ENCODE results near the gene NUDCD2. TPM values are rescaled to one million over a fixed set of nuclear protein-coding genes. Genes with fewer than 3 reads are reported as not detected.

The NUDCD2 gene
- total and polyA plus RNA-seq, 9 of the 15 experiments (the other 6 are each of a cell fraction or from before 2014, with no cell fraction given) = 14.6 to 76.9 (median 32.5) TPM

DNA sequence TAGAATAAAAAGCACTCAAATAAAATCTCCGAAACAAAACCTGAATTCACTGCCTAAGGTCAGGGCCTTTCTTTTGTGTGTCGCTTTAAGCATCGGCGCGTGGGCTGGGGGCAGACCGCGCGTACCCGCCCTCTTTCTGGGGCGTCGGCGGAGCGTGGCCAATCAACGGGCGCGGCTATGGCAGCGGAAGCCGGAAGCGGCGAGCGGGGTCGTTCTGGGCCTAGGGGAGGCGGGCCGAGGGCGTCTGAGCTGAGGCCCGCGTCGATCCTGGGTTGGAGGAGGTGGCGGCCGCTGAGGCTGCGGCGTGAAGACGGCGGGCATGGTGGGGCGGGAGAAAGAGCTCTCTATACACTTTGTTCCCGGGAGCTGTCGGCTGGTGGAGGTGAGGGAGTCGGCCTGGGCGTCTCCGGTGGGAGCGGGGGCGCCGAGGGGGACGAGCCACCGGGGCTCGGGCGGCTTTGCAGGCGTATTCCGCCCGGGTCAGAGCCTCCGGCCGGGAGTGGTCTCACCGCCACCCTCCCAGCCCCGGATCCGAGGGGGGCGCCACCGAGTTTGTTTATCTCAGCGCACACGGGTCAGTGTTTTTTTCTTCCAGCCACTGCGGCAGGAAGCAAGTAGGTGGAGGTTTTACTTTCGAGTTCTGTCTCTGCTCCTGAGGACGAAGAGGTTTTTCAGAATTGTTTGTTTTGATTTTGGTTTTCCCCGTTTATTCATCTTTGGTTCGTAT, 45.6 kb upstream of the NUDCD2 start, which contains the start of gene MAT2B (continued):
- TF ChIP-seq, protein P1, sequence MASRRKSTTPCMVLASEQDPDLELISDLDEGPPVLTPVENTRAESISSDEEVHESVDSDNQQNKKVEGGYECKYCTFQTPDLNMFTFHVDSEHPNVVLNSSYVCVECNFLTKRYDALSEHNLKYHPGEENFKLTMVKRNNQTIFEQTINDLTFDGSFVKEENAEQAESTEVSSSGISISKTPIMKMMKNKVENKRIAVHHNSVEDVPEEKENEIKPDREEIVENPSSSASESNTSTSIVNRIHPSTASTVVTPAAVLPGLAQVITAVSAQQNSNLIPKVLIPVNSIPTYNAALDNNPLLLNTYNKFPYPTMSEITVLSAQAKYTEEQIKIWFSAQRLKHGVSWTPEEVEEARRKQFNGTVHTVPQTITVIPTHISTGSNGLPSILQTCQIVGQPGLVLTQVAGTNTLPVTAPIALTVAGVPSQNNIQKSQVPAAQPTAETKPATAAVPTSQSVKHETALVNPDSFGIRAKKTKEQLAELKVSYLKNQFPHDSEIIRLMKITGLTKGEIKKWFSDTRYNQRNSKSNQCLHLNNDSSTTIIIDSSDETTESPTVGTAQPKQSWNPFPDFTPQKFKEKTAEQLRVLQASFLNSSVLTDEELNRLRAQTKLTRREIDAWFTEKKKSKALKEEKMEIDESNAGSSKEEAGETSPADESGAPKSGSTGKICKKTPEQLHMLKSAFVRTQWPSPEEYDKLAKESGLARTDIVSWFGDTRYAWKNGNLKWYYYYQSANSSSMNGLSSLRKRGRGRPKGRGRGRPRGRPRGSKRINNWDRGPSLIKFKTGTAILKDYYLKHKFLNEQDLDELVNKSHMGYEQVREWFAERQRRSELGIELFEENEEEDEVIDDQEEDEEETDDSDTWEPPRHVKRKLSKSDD (conservative IDR thresholded peaks at IDR 0.05; ENCODE audit: low read length) = no peak
- TF ChIP-seq CHCHD3 (CRISPR knock-in tag; IDR thresholded peaks at IDR 0.05) = 0 out of 2 replicates have a peak, but pooled peaks have one; percentile 73
- TF ChIP-seq ZFP36 (IDR thresholded peaks at IDR 0.05; ENCODE audit: low read depth, low read length, partially characterized antibody) = no peak
- 0 out of 2 replicates have a peak, but pooled peaks have one; percentile 44 for TF ChIP-seq DNMT1 (IDR thresholded peaks at IDR 0.05)
- no peak for TF ChIP-seq ARID2 (IDR thresholded peaks at IDR 0.05)
- TF ChIP-seq PHB2 (IDR thresholded peaks at IDR 0.05; ENCODE audit: low read depth) = no peak; the same call in 1 of the 2 replicates
- TF ChIP-seq, protein P2, sequence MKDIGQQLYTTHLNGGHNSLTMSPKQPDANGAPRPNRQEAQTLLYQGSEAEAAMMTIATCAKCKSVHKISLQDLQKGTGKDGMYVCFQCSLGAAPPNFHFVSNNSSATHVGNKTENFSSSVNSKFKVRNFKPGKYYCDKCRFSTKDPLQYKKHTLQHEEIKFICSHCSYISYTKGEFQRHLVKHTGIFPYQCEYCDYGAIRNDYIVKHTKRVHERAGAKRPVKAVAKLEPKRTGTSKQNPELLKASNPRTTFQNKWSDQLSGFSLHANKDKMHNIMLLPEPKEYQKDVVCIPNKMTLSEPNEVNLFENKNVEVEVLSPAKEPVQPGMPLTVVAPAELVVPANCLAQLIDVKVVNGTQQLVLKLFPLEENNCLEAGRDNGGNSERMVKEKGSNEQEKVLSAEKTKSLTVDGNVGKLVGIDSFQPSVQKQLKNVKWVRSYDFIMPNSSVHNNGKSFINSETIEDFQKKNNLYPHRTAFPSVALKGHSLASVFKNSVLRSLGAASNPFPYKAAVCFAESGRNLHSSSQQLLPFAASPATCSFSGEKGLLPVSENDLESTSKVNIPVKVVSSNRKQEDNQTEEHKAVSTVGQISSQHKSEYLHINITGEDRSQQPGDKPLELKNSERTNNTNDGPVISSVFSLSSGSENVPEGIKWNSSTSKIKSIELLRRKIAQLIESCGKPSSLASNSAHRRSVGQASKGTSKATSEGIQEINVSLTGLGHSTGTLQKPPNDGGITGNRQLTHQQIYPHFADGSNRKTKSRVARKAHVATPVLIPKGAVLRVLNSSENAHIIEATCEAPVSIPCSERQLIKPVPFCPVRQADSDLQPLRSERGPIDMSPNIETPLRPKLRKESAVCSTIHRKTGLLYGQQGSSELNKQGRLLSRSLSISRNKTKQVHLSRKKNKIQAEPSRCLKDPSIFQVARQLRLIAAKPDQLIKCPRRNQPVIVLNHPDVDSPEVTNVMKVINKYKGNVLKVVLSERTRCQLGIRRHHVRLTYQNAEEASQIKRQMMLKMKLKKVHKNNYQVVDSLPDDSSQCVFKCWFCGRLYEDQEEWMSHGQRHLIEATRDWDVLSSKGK (CRISPR knock-in tag; IDR thresholded peaks at IDR 0.05) = no peak
- TF ChIP-seq, protein P3, sequence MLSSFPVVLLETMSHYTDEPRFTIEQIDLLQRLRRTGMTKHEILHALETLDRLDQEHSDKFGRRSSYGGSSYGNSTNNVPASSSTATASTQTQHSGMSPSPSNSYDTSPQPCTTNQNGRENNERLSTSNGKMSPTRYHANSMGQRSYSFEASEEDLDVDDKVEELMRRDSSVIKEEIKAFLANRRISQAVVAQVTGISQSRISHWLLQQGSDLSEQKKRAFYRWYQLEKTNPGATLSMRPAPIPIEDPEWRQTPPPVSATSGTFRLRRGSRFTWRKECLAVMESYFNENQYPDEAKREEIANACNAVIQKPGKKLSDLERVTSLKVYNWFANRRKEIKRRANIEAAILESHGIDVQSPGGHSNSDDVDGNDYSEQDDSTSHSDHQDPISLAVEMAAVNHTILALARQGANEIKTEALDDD (IDR thresholded peaks at IDR 0.05) = no peak
- TF ChIP-seq, protein P4, sequence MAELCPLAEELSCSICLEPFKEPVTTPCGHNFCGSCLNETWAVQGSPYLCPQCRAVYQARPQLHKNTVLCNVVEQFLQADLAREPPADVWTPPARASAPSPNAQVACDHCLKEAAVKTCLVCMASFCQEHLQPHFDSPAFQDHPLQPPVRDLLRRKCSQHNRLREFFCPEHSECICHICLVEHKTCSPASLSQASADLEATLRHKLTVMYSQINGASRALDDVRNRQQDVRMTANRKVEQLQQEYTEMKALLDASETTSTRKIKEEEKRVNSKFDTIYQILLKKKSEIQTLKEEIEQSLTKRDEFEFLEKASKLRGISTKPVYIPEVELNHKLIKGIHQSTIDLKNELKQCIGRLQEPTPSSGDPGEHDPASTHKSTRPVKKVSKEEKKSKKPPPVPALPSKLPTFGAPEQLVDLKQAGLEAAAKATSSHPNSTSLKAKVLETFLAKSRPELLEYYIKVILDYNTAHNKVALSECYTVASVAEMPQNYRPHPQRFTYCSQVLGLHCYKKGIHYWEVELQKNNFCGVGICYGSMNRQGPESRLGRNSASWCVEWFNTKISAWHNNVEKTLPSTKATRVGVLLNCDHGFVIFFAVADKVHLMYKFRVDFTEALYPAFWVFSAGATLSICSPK (IDR thresholded peaks at IDR 0.05; ENCODE audit: borderline replicate concordance) = no peak
- TF ChIP-seq ZNF551 (CRISPR knock-in tag; IDR thresholded peaks at IDR 0.05) = no peak
- TF ChIP-seq, protein P5, sequence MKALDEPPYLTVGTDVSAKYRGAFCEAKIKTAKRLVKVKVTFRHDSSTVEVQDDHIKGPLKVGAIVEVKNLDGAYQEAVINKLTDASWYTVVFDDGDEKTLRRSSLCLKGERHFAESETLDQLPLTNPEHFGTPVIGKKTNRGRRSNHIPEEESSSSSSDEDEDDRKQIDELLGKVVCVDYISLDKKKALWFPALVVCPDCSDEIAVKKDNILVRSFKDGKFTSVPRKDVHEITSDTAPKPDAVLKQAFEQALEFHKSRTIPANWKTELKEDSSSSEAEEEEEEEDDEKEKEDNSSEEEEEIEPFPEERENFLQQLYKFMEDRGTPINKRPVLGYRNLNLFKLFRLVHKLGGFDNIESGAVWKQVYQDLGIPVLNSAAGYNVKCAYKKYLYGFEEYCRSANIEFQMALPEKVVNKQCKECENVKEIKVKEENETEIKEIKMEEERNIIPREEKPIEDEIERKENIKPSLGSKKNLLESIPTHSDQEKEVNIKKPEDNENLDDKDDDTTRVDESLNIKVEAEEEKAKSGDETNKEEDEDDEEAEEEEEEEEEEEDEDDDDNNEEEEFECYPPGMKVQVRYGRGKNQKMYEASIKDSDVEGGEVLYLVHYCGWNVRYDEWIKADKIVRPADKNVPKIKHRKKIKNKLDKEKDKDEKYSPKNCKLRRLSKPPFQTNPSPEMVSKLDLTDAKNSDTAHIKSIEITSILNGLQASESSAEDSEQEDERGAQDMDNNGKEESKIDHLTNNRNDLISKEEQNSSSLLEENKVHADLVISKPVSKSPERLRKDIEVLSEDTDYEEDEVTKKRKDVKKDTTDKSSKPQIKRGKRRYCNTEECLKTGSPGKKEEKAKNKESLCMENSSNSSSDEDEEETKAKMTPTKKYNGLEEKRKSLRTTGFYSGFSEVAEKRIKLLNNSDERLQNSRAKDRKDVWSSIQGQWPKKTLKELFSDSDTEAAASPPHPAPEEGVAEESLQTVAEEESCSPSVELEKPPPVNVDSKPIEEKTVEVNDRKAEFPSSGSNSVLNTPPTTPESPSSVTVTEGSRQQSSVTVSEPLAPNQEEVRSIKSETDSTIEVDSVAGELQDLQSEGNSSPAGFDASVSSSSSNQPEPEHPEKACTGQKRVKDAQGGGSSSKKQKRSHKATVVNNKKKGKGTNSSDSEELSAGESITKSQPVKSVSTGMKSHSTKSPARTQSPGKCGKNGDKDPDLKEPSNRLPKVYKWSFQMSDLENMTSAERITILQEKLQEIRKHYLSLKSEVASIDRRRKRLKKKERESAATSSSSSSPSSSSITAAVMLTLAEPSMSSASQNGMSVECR (CRISPR knock-in tag; IDR thresholded peaks at IDR 0.05) = peak; percentile 74
- TF ChIP-seq RBM22 (IDR thresholded peaks at IDR 0.05; ENCODE audit: low read depth, low read length, poor library complexity, severe bottlenecking) = peak; percentile 57
- no peak for TF ChIP-seq RUNX1 (IDR thresholded peaks at IDR 0.05; ENCODE audit: low read depth)
- TF ChIP-seq SNIP1 (IDR thresholded peaks at IDR 0.05; ENCODE audit: low read depth) = no peak

Measured in K562 (cell line).